Measurements from ENCODE around the gene ACTN1. TPM values are rescaled to one million over a fixed set of nuclear protein-coding genes. Genes with fewer than 3 reads are reported as not detected.
"Not testable (repeated sequence)": the region's sequence is repeated elsewhere in the genome, so short reads cannot be mapped to it uniquely, and the experiment has no call there.

The ACTN1 gene
- total RNA-seq, 2 donors from 2014 or later, result 170 to 316 TPM

DNA sequence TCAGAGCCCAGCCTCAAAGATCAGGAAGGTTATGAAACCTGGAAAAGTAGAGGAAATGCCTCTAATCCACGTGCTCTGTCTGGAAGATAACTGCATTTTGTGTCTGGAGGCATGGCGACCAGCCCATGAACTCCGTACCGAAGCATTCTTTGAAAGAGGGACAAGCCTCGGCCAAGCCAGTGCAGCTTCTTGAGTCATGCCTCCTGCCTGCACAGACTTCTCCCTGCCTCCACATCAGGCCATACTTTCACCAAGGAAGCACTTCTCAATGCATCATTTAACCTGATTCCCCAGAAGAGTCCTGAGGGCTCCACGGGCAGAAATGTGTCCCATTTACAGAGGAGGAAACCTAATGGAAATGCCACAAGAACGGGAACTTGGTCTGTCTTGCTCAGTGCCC is 3.4 kb downstream of the ACTN1 start:
- TF ChIP-seq, protein P1, sequence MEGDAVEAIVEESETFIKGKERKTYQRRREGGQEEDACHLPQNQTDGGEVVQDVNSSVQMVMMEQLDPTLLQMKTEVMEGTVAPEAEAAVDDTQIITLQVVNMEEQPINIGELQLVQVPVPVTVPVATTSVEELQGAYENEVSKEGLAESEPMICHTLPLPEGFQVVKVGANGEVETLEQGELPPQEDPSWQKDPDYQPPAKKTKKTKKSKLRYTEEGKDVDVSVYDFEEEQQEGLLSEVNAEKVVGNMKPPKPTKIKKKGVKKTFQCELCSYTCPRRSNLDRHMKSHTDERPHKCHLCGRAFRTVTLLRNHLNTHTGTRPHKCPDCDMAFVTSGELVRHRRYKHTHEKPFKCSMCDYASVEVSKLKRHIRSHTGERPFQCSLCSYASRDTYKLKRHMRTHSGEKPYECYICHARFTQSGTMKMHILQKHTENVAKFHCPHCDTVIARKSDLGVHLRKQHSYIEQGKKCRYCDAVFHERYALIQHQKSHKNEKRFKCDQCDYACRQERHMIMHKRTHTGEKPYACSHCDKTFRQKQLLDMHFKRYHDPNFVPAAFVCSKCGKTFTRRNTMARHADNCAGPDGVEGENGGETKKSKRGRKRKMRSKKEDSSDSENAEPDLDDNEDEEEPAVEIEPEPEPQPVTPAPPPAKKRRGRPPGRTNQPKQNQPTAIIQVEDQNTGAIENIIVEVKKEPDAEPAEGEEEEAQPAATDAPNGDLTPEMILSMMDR (IDR thresholded peaks at IDR 0.05), result no peak
- Histone ChIP-seq H3K36me3 (peaks cover 33% of the 10 kb centered on the region), H3K27ac (peak overlapping the region; percentile 97 to 98), H3K4me1 (peaks cover 0 to 64% of the 10 kb centered on the region in 2 donors), H3K4me3 (no peak overlapping the region), H3K9me3 (no peaks in the 10 kb centered on the region), H3K27me3 (no peaks in the 10 kb centered on the region)
- no peak for DNase-seq (ENCODE audit: low spot score)

DNA sequence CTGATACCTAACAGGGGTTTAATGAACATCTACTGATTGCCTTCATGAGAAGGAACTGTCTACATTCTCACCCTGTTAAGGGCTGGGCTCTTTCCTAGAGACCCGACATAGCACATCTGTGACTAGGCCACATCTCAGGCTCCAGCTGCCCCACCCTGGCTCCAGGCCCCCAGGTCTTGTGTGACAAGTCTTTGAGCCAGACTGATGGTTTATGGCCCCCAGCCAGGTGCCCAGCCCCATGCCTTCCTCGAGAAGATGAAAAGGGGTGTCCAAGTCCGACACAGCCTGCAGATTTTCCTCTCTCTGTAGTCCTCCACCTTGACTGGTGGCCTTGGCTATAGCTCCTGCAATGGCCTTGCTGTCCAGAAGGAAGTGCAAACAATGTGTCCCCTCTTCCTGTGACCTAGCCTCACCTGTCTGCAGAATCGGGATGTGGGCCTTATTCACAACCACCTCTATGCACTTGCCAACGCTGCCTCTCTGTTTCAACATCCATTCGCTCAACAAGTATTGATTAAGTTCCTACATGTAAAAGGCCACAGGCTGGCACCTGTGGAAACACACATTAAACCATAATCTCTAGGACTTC is 4.2 kb downstream of the ACTN1 start:
- TF ChIP-seq, protein P1 (IDR thresholded peaks at IDR 0.05), result no peak
- H3K4me1 ChIP-seq, result peaks cover 0 to 66% of the 10 kb centered on the region in 2 donors
- no peak overlapping the region for H3K4me3 ChIP-seq
- peaks cover 33% of the 10 kb centered on the region for H3K36me3 ChIP-seq
- no peaks in the 10 kb centered on the region for H3K9me3 ChIP-seq
- peak overlapping the region in 1 of 2 donors; percentile 98 for H3K27ac ChIP-seq
- DNase-seq (ENCODE audit: low spot score), result no peak
- no peaks in the 10 kb centered on the region for H3K27me3 ChIP-seq

DNA sequence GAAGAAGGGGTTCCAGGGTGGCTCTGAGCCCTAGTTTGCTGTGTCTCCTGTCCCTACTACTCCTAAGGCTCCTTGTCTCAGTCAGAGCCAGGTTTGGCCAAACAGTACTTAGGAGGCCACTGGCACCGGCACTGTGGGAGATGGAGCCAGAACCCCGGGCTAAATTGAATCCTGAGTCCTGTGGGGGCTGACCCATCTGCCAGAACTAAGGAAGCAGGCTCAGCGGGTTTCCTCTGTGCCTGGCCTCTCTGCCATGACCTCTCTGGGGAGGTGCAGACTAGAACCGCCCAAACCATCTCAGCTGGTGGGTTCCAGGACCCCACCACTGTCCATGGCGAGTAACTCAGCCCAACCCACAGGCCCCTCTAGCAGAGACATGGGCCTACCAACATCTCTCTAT is 5.5 kb downstream of the ACTN1 start:
- no peak for DNase-seq (ENCODE audit: low spot score)
- Histone ChIP-seq H3K27ac (no peak overlapping the region), H3K27me3 (no peaks in the 10 kb centered on the region), H3K4me3 (no peak overlapping the region), H3K36me3 (peaks cover 33% of the 10 kb centered on the region), H3K9me3 (no peaks in the 10 kb centered on the region), H3K4me1 (peaks cover 0 to 77% of the 10 kb centered on the region in 2 donors)
- TF ChIP-seq, protein P1 (IDR thresholded peaks at IDR 0.05), result no peak

DNA sequence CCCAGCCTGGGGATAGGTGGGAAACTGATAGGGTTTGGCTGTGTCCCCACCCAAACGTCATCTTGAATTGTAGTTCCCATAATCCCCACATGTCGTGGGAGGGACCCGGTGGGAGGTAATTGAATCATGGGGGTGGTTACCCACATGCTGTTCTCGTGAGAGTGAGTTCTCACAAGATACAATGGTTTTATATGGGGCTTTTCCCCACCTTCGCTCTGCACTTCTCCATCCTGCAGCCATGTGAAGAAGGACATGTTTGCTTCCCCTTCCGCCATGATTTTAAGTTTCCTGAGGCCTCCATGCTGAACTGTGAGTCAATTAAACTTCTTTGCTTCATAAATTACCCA is 5.9 kb downstream of the ACTN1 start:
- not testable (repeated sequence) for H3K9me3 ChIP-seq; H3K4me3 ChIP-seq; DNase-seq (ENCODE audit: low spot score); H3K27me3 ChIP-seq; H3K27ac ChIP-seq
- H3K4me1 ChIP-seq, result peaks cover 0 to 81% of the 10 kb centered on the region in 2 donors
- H3K36me3 ChIP-seq, result peaks cover 33% of the 10 kb centered on the region

DNA sequence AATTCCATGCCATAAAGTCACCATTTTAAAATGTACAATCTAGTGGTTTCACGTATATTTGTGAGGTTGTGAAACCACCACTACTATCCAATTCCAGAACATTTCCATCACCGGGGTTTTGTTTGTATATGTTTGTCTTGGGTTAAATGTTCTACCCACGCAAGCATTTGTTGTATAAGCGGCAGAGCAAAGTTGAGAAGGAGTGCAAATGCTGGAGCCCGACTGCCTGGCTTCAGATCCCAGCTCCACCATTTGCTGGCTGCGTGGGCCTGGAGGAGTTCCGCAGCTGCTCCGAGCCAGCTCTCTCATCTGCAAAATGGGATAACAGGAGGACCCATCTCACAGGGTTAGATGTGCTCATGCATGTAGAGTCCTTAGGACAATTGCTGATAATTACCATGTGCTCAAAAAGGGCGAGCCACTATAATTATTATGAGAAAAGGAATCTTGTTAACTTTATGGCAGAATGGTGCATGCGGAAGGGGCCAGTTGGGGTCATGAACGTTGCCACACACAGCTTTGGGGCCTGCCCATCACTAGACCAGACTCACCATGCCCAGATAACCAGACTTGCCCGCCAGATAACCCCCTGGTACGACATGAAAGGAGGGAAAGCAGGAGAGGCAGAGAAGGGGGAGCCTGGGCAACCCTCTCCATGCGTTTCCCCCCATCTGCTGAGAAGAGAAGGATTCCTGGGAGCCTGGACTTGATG is 6.4 kb downstream of the ACTN1 start:
- Histone ChIP-seq H3K4me3 (no peak overlapping the region), H3K4me1 (peaks cover 0 to 87% of the 10 kb centered on the region in 2 donors), H3K9me3 (no peaks in the 10 kb centered on the region), H3K27me3 (no peaks in the 10 kb centered on the region), H3K36me3 (peaks cover 33% of the 10 kb centered on the region), H3K27ac (no peak overlapping the region)
- TF ChIP-seq, protein P1 (IDR thresholded peaks at IDR 0.05), result no peak
- DNase-seq (ENCODE audit: low spot score), result no peak

DNA sequence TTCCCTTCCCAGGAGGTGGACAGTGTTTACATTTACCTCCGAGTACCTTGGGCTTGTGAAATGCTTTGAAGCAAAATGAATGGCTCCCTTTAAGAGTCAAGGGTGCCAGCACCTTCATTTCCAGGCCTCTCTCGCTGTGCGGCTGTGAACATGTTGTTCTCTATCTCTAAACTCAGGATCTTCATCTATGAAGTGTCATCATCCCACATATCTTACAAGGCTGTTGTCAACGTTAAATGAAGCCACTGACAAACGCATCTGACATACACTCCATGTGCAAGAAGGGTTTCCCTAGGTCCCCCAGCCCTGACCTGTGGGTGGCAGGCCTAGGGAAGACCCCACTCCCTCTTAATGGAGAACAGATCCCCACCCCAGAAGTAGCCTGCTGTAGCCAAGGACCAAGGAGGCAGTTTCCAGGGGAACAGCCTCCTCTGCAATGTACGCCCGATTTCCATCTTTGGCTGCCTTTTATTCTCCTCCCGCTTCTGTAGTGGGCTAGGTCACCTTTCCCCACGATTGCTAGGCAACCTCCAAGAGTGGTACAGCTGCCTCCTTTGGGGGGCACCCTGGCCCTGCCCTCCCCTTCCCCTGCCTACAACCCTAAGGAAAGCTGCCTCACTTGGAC is 7.6 kb downstream of the ACTN1 start:
- Histone ChIP-seq H3K4me3 (no peak overlapping the region), H3K27me3 (no peaks in the 10 kb centered on the region), H3K4me1 (peaks cover 0 to 89% of the 10 kb centered on the region in 2 donors), H3K27ac (no peak overlapping the region), H3K9me3 (no peaks in the 10 kb centered on the region), H3K36me3 (peaks cover 38% of the 10 kb centered on the region)
- no peak for DNase-seq (ENCODE audit: low spot score)
- TF ChIP-seq, protein P1 (IDR thresholded peaks at IDR 0.05), result no peak
